KMS-11 (cell line): ENCODE measurements around the gene CTRB2.

Experiments used
- H2AFZ ChIP-seq: fragments of 200-600 bp; sonication (generic); 2 replicates; pipeline ENCODE4 v1.6.1; 2016; ENCODE audit warnings: antibody characterized with exemption, mixed run types, low read depth
- H3K27ac ChIP-seq: fragments of 200-600 bp; sonication (generic); 2 replicates; pipeline ENCODE4 v1.6.1; 2016; ENCODE audit warnings: mild to moderate bottlenecking, mixed run types
- H3K27me3 ChIP-seq: fragments of 200-600 bp; sonication (generic); 2 replicates; pipeline ENCODE4 v1.6.1; 2017; ENCODE audit warnings: mild to moderate bottlenecking, low read depth, mixed run types, moderate library complexity; ENCODE audit not compliant: insufficient read depth
- H3K36me3 ChIP-seq: fragments of 200-600 bp; sonication (generic); 2 replicates; pipeline ENCODE4 v1.6.1; 2017; ENCODE audit warnings: mild to moderate bottlenecking, mixed run types; ENCODE audit not compliant: insufficient read depth
- H3K4me1 ChIP-seq: fragments of 200-600 bp; sonication (generic); 2 replicates; pipeline ENCODE4 v1.6.1; 2016; ENCODE audit warnings: mild to moderate bottlenecking, low read depth, mixed run types; ENCODE audit not compliant: poor library complexity, severe bottlenecking
- H3K4me2 ChIP-seq: fragments of 200-600 bp; sonication (generic); 2 replicates; pipeline ENCODE4 v1.7.0; 2016; ENCODE audit warnings: mild to moderate bottlenecking, mixed run types
- H3K4me3 ChIP-seq: fragments of 200-600 bp; sonication (generic); IDR thresholded peaks from 2 replicates; pipeline ENCODE4 v1.6.1; 2017; ENCODE audit warnings: low read depth, low read length, mixed read lengths; ENCODE audit not compliant: insufficient read depth
- H3K79me2 ChIP-seq: fragments of 200-600 bp; sonication (generic); 2 replicates; pipeline ENCODE4 v1.6.1; 2016; ENCODE audit warnings: low read depth, mixed run types; ENCODE audit not compliant: insufficient read depth
- H3K9ac ChIP-seq: fragments of 200-600 bp; sonication (generic); 2 replicates; pipeline ENCODE4 v1.6.1; 2016; ENCODE audit warnings: mild to moderate bottlenecking, mixed run types
- H4K20me1 ChIP-seq: fragments of 200-600 bp; sonication (generic); 2 replicates; pipeline ENCODE4 v1.6.1; 2016; ENCODE audit warnings: mild to moderate bottlenecking, mixed run types; ENCODE audit not compliant: insufficient read depth
- CTCF ChIP-seq: fragments of 200-600 bp; sonication (generic); conservative IDR thresholded peaks from 2 replicates; pipeline ENCODE4 v1.6.1; 2017; ENCODE audit warnings: low read depth, mild to moderate bottlenecking, antibody characterized with exemption, low read length, moderate library complexity, mixed read lengths

The CTRB2 gene

GRCh38 chr16:75206749-75207451 is at the start of gene CTRB2:
CTRB2 (minus strand) TSS chr16:75207161; CDS start chr16:75207141, 20 bp downstream.
- Histone ChIP-seq H3K9ac (no peak within 1 kb of the TSS), H3K4me1 (no peaks in the 10 kb centered on the region), H3K4me2 (no peak within 1 kb of the TSS), H2AFZ (no peak within 1 kb of the TSS), H3K27ac (no peak within 1 kb of the TSS), H4K20me1 (no peaks in the 10 kb centered on the region), H3K79me2 (no peaks in the 10 kb centered on the region), H3K36me3 (no peaks in the 10 kb centered on the region), H3K4me3 (no peak within 1 kb of the TSS), H3K27me3 (no peaks in the 10 kb centered on the region)
- no peak for TF ChIP-seq CTCF

GRCh38 chr16:75256059-75256571 is 49.2 kb upstream of the CTRB2 start:
- Histone ChIP-seq H3K36me3 (no peaks in the 10 kb centered on the region), H4K20me1 (no peaks in the 10 kb centered on the region), H3K4me1 (no peaks in the 10 kb centered on the region), H3K9ac (no peak overlapping the region), H3K79me2 (no peaks in the 10 kb centered on the region), H2AFZ (no peak overlapping the region), H3K4me2 (no peak overlapping the region), H3K27me3 (no peaks in the 10 kb centered on the region), H3K4me3 (no peak overlapping the region), H3K27ac (no peak overlapping the region)
- no peak for TF ChIP-seq CTCF

GRCh38 chr16:75254359-75254837 is 47.4 kb upstream of the CTRB2 start:
- H3K4me3 ChIP-seq, result no peak overlapping the region
- no peaks in the 10 kb centered on the region for H4K20me1 ChIP-seq
- no peak overlapping the region for H3K27ac ChIP-seq

More at GRCh38 chr16:75254359-75254837, 47.4 kb upstream of the CTRB2 start:
- no peaks in the 10 kb centered on the region for H3K36me3 ChIP-seq
- no peak overlapping the region for H3K4me2 ChIP-seq
- no peak overlapping the region for H3K9ac ChIP-seq
- H2AFZ ChIP-seq, result no peak overlapping the region
- no peaks in the 10 kb centered on the region for H3K4me1 ChIP-seq
- no peaks in the 10 kb centered on the region for H3K27me3 ChIP-seq
- H3K79me2 ChIP-seq, result no peaks in the 10 kb centered on the region
- TF ChIP-seq CTCF, result no peak
